Measurements from ENCODE around the gene RASGRF1.

- TF ChIP-seq, protein P1, sequence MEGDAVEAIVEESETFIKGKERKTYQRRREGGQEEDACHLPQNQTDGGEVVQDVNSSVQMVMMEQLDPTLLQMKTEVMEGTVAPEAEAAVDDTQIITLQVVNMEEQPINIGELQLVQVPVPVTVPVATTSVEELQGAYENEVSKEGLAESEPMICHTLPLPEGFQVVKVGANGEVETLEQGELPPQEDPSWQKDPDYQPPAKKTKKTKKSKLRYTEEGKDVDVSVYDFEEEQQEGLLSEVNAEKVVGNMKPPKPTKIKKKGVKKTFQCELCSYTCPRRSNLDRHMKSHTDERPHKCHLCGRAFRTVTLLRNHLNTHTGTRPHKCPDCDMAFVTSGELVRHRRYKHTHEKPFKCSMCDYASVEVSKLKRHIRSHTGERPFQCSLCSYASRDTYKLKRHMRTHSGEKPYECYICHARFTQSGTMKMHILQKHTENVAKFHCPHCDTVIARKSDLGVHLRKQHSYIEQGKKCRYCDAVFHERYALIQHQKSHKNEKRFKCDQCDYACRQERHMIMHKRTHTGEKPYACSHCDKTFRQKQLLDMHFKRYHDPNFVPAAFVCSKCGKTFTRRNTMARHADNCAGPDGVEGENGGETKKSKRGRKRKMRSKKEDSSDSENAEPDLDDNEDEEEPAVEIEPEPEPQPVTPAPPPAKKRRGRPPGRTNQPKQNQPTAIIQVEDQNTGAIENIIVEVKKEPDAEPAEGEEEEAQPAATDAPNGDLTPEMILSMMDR (conservative IDR thresholded peaks at IDR 0.05 in 1 of 2, IDR thresholded peaks at IDR 0.05 in 1 of 2; ENCODE audit: low read depth in 1 of 2, low read length in 2 of 2): no peak
- no peak for TF ChIP-seq EZH2 (IDR thresholded peaks at IDR 0.05; ENCODE audit: low read length, missing control alignments)
Measured at GRCh38 chr15:78989701-78990240, 100.8 kb downstream of the RASGRF1 start.
